GM10266 (cell line): ENCODE measurements around the gene SLC22A12.

Source experiments
- DNase-seq: peaks from one replicate; pipeline ENCODE4 v3.0.0; 2012; ENCODE audit errors: extremely low spot score
- TF ChIP-seq, protein P1 (sequence below): IDR thresholded peaks from 2 replicates; pipeline ENCODE4 v1.5.1; 2012; ENCODE audit warnings: mild to moderate bottlenecking, low read depth; ENCODE audit not compliant: control insufficient read depth, insufficient read depth; ENCODE audit errors: missing control alignments

The SLC22A12 gene

GRCh38 chr11:64616817-64617216 lies 25.8 kb downstream of the SLC22A12 start:
- TF ChIP-seq, protein P1, sequence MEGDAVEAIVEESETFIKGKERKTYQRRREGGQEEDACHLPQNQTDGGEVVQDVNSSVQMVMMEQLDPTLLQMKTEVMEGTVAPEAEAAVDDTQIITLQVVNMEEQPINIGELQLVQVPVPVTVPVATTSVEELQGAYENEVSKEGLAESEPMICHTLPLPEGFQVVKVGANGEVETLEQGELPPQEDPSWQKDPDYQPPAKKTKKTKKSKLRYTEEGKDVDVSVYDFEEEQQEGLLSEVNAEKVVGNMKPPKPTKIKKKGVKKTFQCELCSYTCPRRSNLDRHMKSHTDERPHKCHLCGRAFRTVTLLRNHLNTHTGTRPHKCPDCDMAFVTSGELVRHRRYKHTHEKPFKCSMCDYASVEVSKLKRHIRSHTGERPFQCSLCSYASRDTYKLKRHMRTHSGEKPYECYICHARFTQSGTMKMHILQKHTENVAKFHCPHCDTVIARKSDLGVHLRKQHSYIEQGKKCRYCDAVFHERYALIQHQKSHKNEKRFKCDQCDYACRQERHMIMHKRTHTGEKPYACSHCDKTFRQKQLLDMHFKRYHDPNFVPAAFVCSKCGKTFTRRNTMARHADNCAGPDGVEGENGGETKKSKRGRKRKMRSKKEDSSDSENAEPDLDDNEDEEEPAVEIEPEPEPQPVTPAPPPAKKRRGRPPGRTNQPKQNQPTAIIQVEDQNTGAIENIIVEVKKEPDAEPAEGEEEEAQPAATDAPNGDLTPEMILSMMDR, result no peak
- DNase-seq, result no peak

GRCh38 chr11:64619196-64619595 lies 28.2 kb downstream of the SLC22A12 start:
- TF ChIP-seq, protein P1, result no peak

DNA sequence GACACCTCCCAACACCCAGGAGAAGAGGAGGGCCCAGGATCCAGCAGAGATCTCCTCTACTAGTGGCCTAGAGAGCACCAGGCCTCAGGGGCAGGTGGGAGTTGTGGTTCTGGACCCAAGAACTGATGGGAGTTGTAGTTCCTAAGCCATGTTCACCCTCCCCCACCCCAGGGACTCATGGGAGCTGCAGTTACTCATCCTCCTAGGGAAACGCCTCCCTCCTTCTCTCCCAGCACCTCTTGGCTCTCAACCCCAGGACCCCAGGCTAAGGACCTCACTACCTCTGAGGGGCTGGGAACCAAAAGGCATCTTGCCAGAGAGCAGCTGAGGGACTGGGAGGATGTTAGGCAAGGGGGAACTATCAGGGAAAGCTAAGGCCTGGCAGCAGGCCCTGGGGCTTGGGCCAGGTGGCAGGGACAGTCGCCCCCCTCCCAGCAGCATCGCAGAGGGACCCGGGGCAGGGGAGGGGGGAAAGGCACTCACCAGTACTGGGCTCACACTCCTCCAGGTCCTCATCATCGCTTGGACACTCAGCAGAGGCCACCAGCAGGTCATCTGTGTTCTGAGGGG lies 28.9 kb downstream of the SLC22A12 start:
- TF ChIP-seq, protein P1, result no peak
- no peak for DNase-seq

More at GRCh38 chr11:64619196-64619595, 28.2 kb downstream of the SLC22A12 start:
- no peak for DNase-seq

DNA sequence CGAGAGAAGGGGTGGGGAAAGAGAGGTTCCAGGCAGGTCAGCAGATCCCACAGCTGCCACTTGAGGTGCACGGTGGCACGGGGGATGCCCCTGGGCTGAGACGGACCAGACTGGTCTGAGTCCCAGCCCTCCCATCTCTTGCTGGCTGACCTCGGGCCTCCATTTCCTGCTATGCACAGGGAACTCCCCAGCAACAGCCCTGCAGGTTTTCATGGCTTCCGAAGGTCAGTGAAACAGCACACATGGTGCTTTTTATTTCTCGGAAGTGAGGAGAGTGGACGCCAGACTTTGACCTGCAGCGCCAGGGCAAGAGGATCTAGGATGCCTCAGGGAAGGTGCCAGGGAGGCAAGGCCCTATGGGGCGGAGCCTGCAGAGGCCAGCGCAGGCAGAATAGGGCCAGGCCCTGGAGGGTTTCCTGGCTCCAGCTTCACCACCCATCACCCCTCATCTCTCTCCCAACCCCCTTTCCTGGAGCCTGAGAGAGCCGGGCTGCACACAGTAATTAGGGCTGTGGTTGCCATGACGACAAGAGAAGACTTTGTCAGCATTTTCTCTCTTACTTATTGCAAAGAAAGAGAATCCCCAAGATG lies 29.5 kb downstream of the SLC22A12 start:
- DNase-seq, result no peak
- TF ChIP-seq, protein P1, result no peak

GRCh38 chr11:64621283-64622019 lies 30.4 kb downstream of the SLC22A12 start:
- DNase-seq, result no peak
- TF ChIP-seq, protein P1, result no peak

DNA sequence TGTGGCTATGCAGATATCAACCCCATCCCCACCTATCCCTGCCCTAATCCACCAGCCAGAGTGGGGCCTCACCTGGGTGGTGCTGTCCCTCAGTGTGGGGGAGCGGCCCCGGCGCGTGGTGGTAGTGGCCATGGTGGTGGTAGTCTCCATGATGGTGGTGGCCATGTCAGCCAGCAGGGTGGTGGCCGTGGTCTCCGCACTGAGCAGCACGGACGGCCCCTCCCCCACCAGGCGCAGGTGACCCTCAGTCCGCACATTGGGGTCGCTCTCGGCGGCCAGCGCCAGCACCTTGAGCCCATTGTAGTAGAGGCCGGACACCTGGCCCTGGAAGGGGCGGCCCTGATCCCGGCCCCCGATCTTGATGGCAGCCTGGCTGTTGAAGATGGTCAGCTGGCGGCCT lies 31.7 kb downstream of the SLC22A12 start:
- TF ChIP-seq, protein P1, result no peak
- DNase-seq, result no peak
